ENCODE results near the gene EBNA1BP2.
"Not testable (repeated sequence)": the region's sequence is repeated elsewhere in the genome, so short reads cannot be mapped to it uniquely, and the experiment has no call there.

DNA sequence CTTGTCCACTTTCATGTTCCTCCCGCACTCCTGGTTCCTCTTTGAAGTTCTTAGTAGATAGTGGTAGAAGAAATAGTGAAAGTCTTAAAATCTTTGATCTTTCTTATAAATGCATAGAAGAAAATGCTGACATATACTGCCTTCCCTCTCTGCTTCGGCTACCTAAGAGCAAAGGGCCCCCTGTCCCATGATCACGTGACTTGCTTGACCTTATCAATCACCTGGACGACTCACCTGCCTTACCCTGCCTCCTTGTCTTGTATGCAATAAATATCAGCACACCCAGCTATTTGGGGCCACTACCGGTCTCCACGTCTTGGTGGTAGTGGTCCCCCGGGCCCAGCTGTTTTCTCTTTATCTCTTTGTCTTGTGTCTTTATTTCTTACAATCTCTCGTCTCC, 32.8 kb downstream of the EBNA1BP2 start:
- TF ChIP-seq, protein P1, sequence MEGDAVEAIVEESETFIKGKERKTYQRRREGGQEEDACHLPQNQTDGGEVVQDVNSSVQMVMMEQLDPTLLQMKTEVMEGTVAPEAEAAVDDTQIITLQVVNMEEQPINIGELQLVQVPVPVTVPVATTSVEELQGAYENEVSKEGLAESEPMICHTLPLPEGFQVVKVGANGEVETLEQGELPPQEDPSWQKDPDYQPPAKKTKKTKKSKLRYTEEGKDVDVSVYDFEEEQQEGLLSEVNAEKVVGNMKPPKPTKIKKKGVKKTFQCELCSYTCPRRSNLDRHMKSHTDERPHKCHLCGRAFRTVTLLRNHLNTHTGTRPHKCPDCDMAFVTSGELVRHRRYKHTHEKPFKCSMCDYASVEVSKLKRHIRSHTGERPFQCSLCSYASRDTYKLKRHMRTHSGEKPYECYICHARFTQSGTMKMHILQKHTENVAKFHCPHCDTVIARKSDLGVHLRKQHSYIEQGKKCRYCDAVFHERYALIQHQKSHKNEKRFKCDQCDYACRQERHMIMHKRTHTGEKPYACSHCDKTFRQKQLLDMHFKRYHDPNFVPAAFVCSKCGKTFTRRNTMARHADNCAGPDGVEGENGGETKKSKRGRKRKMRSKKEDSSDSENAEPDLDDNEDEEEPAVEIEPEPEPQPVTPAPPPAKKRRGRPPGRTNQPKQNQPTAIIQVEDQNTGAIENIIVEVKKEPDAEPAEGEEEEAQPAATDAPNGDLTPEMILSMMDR (IDR thresholded peaks at IDR 0.05) = not testable (repeated sequence)
- TF ChIP-seq EZH2 (IDR thresholded peaks at IDR 0.05; ENCODE audit: borderline replicate concordance, insufficient read depth, low read depth, low read length, poor library complexity, severe bottlenecking) = not testable (repeated sequence)

All from B cell (primary cell).